Activated naive CD4-positive, alpha-beta T cell treated with anti-CD3 and anti-CD28 coated beads, Interleukin-2, amount 50 U/mL, for 16 hours (primary cell): ENCODE measurements around the gene LMBR1.
"Not testable (repeated sequence)": the region's sequence is repeated elsewhere in the genome, so short reads cannot be mapped to it uniquely, and the experiment has no call there.

Experiments used
- DNase-seq: peaks from one replicate; pipeline ENCODE4 v3.0.0-alpha.2; 2020

LMBR1 gene

DNA sequence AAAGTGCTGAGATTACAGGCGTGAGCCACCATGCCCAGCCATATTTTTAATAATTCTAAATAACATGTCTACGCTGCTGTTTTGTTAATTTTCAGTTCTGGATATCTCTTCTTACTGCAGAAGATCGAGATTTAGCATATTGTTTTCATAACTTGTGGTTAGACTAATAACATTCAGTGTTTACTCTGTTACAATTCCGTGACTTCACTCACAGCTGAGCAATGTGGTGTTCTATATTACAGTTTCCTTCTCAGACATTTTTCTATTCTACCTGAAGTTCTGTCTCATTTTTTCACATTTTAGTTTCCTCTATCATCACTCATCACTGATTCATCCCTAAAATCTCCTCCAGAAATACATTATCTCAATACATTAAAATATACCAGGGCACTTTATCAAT is 241.5 kb downstream of the LMBR1 start:
- no peak for DNase-seq

DNA sequence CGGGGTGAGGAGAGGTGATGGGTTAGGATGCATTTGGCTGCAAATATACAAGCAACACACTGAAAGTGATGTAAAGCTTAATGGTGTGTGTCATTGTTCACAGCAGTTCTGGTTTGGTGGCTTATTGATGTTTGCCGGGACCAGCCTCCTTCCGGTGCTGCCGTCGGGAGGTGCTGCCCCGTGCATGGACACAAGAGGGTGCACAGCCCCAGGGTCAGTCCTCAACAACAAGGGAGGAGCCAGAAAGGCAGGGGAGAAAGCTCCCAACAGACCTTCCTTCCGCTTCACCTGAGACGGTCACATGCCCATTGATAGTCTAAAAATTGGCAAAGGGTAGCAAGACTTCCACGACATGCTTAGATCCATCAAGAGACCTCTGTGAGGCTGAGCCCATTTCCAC is 242.9 kb downstream of the LMBR1 start:
- no peak for DNase-seq

DNA sequence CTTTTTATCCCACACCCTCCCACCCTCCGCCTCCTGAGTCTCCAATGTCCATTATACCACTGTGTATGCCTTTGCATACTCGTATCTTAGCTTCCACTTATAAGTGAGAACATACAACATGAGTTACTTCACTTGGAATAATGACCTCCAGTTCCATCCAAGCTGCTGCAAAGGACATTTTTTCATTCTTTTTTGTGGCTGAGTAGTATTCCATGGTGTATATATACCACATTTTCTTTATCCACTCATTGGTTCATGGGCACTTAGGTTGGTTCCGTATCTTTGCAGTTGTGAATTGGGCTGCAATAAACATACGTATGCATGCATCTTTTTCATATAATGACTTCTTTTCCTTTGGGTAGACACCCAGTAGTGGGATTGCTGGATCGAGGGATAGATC is 245.7 kb downstream of the LMBR1 start:
- not testable (repeated sequence) for DNase-seq

GRCh38 chr7:156642306-156643045 is 250.5 kb downstream of the LMBR1 start:
- no peak for DNase-seq

DNA sequence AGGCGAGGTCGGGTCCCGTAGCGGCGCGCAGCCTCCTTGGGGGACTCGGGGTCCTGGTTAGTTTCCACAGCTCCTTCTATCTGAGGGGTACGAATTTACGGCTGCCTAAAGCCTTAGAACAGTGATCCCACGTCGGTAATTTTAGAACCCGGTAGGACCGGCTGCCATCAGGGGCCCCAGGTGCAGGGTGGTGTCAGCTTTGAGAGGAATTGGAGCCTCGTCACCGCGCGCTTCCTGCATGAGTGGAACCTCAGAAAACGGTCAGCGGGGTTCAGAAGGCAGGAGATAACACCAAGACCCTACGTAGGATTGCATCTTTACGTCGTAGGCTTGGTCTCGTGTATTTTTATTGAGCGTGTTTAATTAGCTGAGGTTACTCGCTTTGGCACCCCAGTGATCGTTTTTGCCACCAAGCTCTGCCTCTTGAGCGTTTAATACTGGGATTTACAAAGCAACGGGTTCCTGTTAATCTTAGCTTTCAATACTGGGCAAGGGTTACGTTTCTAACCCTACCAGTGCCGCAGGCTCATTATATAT is 252.0 kb downstream of the LMBR1 start:
- peak; percentile 30 for DNase-seq

- peak; percentile 88 for DNase-seq
Observed at GRCh38 chr7:156640257-156640948, 252.6 kb downstream of the LMBR1 start, which contains the start of gene RNF32. RNF32 (plus strand) TSS chr7:156640774; CDS start chr7:156643878, 3,104 bp downstream.

- no peak for DNase-seq
Observed at GRCh38 chr7:156639426-156640256, 253.3 kb downstream of the LMBR1 start.

- DNase-seq: no peak
Observed at GRCh38 chr7:156638443-156639077, 254.4 kb downstream of the LMBR1 start.

DNA sequence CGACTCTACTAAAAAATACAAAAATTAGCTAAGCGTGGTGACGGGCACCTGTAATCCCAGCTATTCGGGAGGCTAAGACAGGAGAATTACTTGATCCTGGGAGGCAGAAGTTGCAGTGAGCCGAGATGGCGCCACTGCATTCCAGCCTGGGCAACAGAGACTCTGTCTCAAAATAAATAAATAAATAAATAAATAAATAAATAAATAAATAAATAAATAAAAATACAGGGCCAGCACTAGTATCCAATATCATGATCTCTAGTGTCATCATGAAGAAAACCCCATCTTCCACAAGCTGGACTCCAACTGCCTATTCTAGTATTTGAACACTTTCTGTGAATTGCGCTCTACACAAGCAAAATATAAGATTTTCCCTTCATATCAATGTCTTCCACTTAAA is 255.9 kb downstream of the LMBR1 start:
- not testable (repeated sequence) for DNase-seq

GRCh38 chr7:156635529-156636385 is 257.2 kb downstream of the LMBR1 start:
- no peak for DNase-seq

DNA sequence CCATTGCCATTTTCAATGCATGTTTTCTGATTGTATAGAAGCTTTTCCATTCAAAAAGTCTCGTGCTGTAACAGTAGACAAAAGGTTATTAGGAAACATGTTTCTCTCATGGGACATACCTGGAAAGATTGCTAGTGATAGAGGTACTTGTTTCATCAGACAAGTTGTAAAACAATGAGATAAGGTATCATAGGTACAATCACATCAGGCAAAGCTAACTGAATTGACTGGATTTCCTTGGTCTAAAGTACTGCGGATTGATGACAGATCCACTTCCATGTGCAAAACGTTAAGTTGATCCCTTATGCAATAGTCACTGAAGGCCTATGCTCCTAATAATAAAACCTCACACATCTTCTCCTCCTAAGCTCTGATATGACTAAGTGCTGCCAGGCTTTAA is 258.9 kb downstream of the LMBR1 start:
- DNase-seq: no peak

- no peak for DNase-seq
Observed at GRCh38 chr7:156629873-156630272, 263.1 kb downstream of the LMBR1 start.

DNA sequence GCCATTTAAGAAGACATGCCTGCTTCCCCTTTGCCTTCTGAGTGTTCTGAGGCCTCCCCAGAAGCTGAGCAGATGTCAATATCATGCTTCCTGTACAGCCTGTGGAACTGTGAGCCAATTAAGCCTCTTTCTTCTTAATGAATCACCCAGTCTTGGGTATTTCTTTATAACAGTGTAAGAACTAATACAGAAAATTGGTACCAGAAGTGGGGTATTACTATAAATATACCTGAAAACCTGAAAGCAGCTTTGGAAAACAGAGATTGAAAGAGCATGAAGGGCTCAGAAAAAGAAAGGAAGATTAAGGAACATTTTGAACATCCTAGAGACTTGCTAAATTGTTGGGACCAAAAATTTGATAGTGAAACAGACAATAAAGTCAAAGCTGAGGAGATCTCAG is 264.4 kb downstream of the LMBR1 start:
- DNase-seq: no peak
